ENCODE measurements around the gene DNAAF8. TPM values are rescaled to one million over a fixed set of nuclear protein-coding genes. Genes with fewer than 3 reads are reported as not detected.
A peak's percentile ranks its signal among the peaks of the same experiment; 100 is the strongest.

The DNAAF8 gene
- polyA plus RNA-seq, 4 donors = 0.67 to 0.84 TPM; not detected in 2

DNA sequence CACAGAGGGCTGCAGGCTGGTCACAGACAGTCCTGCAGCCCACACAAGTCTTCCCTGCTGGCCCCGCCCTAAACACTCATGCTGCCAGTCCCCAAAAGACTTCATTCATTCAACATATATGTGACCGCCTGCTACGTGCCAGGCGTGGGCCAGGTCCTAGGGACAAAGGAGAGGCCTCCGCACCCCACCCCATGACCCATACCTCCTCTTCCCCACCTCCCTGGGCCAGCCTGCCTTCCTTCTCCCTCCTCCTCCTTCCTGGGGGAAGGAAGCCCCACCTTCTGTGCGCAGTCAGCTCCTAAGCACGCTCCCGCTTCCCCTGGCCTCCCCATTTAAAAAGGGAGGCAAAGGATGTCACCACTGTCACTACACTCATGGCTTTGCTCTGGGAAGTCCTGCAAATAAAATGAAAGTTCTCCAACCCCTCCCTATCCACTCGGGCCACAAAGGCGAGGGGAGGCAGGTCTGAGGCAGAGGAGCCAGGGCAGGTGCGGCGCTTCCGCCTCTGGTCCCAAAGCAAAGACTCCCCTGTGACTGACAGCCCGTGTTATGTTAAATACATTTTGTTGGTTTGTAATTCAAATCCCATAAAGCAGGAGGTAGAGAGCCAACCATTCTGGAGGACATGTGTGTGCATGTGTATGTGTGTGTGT lies 9.0 kb downstream of the DNAAF8 start:
- peaks cover 0 to 8% (median 0%) of the 10 kb centered on the region in 3 donors for H3K36me3 ChIP-seq (ENCODE audit: control insufficient read depth in 3 of 3, insufficient read depth in 2 of 3, low read depth in 1 of 3, low read length in 3 of 3)
- H3K27ac ChIP-seq (ENCODE audit: low read depth in 1 of 3, low read length in 2 of 3) = no peak overlapping the region
- no peaks in the 10 kb centered on the region for H3K9me3 ChIP-seq (ENCODE audit: control insufficient read depth in 2 of 2, insufficient read depth in 1 of 2, low read depth in 1 of 2, low read length in 1 of 2)
- peak overlapping the region in 1 of 3 donors; percentile 18 for H3K4me3 ChIP-seq (ENCODE audit: low read depth in 1 of 3, low read length in 3 of 3)
- H3K4me1 ChIP-seq (ENCODE audit: control insufficient read depth in 3 of 3, insufficient read depth in 2 of 3, low read depth in 1 of 3, low read length in 2 of 3) = peaks cover 0 to 7% (median 0%) of the 10 kb centered on the region in 3 donors
- FAIRE-seq (no peak), DNase-seq (peak; percentile 37 to 59)
- H3K27me3 ChIP-seq (ENCODE audit: control insufficient read depth in 3 of 3, insufficient read depth in 3 of 3, low read length in 3 of 3) = no peaks in the 10 kb centered on the region
- 14 to 38% (median 32%) methylated on average over 14 of the region's 14 CpGs for WGBS, 3 donors

DNA sequence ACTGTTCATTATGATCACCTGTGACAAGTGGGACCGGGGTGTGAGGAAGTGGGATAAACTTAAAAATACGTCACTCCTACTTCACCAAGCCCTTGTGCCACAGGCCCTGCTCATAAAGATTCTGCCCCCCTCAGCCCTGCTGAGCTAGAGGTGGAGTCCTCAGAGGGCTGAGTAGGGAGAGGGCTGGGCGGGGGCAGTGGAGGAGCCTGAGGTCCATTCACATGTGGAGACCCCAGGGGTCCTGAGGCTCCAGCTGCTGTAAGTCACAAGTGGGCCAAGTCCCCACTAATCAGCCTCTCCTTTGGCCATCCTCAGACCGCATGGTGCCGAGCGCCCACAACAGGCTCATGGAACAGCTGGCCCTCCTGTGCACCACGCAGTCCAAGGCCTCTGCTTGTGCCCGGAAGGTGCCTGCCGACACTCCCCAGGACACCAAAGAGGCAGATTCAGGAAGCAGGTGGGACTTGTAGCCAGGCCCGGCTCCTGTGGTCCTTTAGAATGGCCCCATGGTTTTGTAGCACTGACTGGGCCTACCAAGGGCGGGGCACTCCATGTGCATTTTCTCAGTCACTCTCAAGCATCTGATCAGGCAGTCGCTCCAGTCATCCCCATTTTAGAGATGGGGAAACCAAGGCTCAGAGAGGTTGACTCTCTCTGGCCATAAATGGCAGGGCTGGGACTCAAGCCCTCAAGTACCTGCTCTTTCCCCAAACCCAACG lies 10.4 kb downstream of the DNAAF8 start:
- WGBS, 3 donors = 70 to 82% (median 74%) methylated on average over 13 of the region's 13 CpGs
- FAIRE-seq (no peak), DNase-seq (no peak)
- no peaks in the 10 kb centered on the region for H3K9me3 ChIP-seq (ENCODE audit: control insufficient read depth in 2 of 2, insufficient read depth in 1 of 2, low read depth in 1 of 2, low read length in 1 of 2)
- no peak overlapping the region for H3K27ac ChIP-seq (ENCODE audit: low read depth in 1 of 3, low read length in 2 of 3)
- H3K36me3 ChIP-seq (ENCODE audit: control insufficient read depth in 3 of 3, insufficient read depth in 2 of 3, low read depth in 1 of 3, low read length in 3 of 3) = peaks cover 0 to 20% (median under 1%) of the 10 kb centered on the region in 3 donors
- H3K27me3 ChIP-seq (ENCODE audit: control insufficient read depth in 3 of 3, insufficient read depth in 3 of 3, low read length in 3 of 3) = no peaks in the 10 kb centered on the region
- peaks cover 0 to 7% (median 0%) of the 10 kb centered on the region in 3 donors for H3K4me1 ChIP-seq (ENCODE audit: control insufficient read depth in 3 of 3, insufficient read depth in 2 of 3, low read depth in 1 of 3, low read length in 2 of 3)
- no peak overlapping the region for H3K4me3 ChIP-seq (ENCODE audit: low read depth in 1 of 3, low read length in 3 of 3)

DNA sequence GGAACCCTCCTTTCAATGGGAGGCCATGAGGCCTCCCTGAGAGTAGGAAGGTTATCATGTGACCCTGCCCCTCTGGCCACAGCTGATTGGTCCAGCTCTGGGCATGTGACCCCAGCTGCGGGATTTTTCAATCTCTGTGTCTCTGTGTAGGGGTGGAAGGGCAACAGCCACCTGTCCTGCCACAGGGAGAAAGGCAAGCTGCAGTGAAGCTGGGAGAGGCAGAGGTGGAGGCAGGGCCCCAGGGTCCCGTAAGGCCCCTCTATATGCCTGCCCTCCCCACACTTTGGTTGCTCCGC lies 10.9 kb downstream of the DNAAF8 start:
- Histone ChIP-seq H3K4me1 (ENCODE audit: control insufficient read depth in 3 of 3, insufficient read depth in 2 of 3, low read depth in 1 of 3, low read length in 2 of 3) (peaks cover 0 to 7% (median 0%) of the 10 kb centered on the region in 3 donors), H3K36me3 (ENCODE audit: control insufficient read depth in 3 of 3, insufficient read depth in 2 of 3, low read depth in 1 of 3, low read length in 3 of 3) (peaks cover 0 to 25% (median 3%) of the 10 kb centered on the region in 3 donors), H3K4me3 (ENCODE audit: low read depth in 1 of 3, low read length in 3 of 3) (no peak overlapping the region), H3K9me3 (ENCODE audit: control insufficient read depth in 2 of 2, insufficient read depth in 1 of 2, low read depth in 1 of 2, low read length in 1 of 2) (no peaks in the 10 kb centered on the region), H3K27ac (ENCODE audit: low read depth in 1 of 3, low read length in 2 of 3) (no peak overlapping the region), H3K27me3 (ENCODE audit: control insufficient read depth in 3 of 3, insufficient read depth in 3 of 3, low read length in 3 of 3) (no peaks in the 10 kb centered on the region)
- 71 to 86% (median 77%) methylated on average over 3 of the region's 3 CpGs for WGBS, 3 donors
- DNase-seq (no peak), FAIRE-seq (no peak)

- Histone ChIP-seq H3K27ac (ENCODE audit: low read depth in 1 of 3, low read length in 2 of 3) (no peak overlapping the region), H3K9me3 (ENCODE audit: control insufficient read depth in 2 of 2, insufficient read depth in 1 of 2, low read depth in 1 of 2, low read length in 1 of 2) (no peaks in the 10 kb centered on the region), H3K27me3 (ENCODE audit: control insufficient read depth in 3 of 3, insufficient read depth in 3 of 3, low read length in 3 of 3) (no peaks in the 10 kb centered on the region), H3K4me1 (ENCODE audit: control insufficient read depth in 3 of 3, insufficient read depth in 2 of 3, low read depth in 1 of 3, low read length in 2 of 3) (peaks cover 0 to 7% (median 0%) of the 10 kb centered on the region in 3 donors), H3K36me3 (ENCODE audit: control insufficient read depth in 3 of 3, insufficient read depth in 2 of 3, low read depth in 1 of 3, low read length in 3 of 3) (peaks cover 0 to 35% (median 3%) of the 10 kb centered on the region in 3 donors), H3K4me3 (ENCODE audit: low read depth in 1 of 3, low read length in 3 of 3) (no peak overlapping the region)
- no peak for FAIRE-seq
- no peak for DNase-seq
- 68 to 86% (median 83%) methylated on average over 8 of the region's 8 CpGs for WGBS, 3 donors
Observed at GRCh38 chr16:4746215-4746614, 11.9 kb downstream of the DNAAF8 start.

DNA sequence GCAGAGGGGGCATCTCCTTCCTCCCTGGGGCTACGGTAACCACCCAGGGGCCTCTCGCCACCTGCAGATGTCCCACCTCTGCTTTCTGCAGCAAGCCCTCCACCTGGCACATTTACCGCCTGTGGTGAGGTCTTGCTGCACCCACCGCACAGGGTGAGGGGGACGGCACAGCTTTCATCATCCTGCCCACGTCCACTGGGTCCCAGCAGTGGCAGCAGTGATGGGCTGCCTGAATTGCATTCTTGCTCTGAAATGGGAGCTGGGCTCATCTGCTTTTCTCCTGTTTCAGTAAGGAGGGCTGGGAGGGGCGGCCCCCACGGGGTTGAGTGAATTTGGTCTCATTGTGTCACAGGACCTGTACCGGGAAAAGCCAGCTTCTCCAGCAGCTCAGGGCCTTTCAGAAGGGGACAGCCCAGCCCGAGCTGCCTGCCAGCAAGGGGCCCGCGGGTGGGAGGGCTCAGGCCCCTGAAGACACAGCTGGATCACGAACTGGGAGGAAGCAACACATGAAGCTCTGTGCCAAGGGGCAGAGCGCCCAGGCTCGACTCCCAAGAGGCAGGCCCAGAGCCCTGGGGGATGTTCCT lies 12.7 kb downstream of the DNAAF8 start:
- FAIRE-seq (no peak), DNase-seq (no peak)
- no peaks in the 10 kb centered on the region for H3K27me3 ChIP-seq (ENCODE audit: control insufficient read depth in 3 of 3, insufficient read depth in 3 of 3, low read length in 3 of 3)
- peaks cover 0 to 7% (median 0%) of the 10 kb centered on the region in 3 donors for H3K4me1 ChIP-seq (ENCODE audit: control insufficient read depth in 3 of 3, insufficient read depth in 2 of 3, low read depth in 1 of 3, low read length in 2 of 3)
- H3K36me3 ChIP-seq (ENCODE audit: control insufficient read depth in 3 of 3, insufficient read depth in 2 of 3, low read depth in 1 of 3, low read length in 3 of 3) = peaks cover 1 to 43% (median 5%) of the 10 kb centered on the region in 3 donors
- WGBS, 3 donors = 59 to 84% (median 68%) methylated on average over 14 to 15 of the region's 15 CpGs
- no peak overlapping the region for H3K4me3 ChIP-seq (ENCODE audit: low read depth in 1 of 3, low read length in 3 of 3)
- no peaks in the 10 kb centered on the region for H3K9me3 ChIP-seq (ENCODE audit: control insufficient read depth in 2 of 2, insufficient read depth in 1 of 2, low read depth in 1 of 2, low read length in 1 of 2)
- H3K27ac ChIP-seq (ENCODE audit: low read depth in 1 of 3, low read length in 2 of 3) = no peak overlapping the region

DNA sequence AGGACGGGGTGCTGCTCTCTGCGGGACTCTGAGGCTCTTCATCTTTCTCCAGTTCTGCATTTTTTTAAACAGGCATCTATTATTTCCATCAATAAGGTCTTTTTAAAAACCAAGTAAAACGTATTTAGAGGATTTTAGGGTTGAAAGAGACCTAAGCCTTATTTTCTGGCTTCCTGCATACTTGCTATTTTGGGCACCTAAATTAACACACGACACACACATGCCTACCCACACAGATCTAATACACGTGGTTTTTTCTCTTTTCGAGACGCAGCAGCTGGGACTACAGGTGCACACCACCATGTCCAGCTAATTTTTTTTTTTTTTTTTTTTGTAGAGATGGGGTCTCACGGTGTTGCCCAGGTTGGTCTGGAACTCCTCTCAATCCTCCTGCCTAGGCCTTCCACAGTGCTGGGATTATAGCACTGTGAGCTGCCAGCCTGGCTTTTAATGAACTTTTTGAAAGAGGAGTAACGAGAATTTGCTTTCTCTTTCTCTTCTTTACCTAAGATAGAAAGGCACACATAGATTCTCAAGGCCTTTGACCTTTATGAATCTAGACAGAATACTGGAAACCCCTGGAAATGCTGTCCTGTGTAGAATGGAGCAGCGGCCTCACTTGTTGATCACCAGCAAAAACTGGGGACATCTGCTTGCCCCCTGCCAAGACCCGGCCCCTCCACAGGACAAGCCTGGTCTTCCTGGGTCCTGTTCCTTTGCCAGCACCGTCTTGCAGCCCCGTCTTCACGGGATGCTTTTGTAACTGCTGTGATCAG lies 13.8 kb downstream of the DNAAF8 start:
- WGBS, 3 donors = 71 to 76% (median 71%) methylated on average over 14 of the region's 14 CpGs
- H3K9me3 ChIP-seq (ENCODE audit: control insufficient read depth in 2 of 2, insufficient read depth in 1 of 2, low read depth in 1 of 2, low read length in 1 of 2) = no peaks in the 10 kb centered on the region
- H3K27me3 ChIP-seq (ENCODE audit: control insufficient read depth in 3 of 3, insufficient read depth in 3 of 3, low read length in 3 of 3) = no peaks in the 10 kb centered on the region
- no peak for DNase-seq
- H3K4me3 ChIP-seq (ENCODE audit: low read depth in 1 of 3, low read length in 3 of 3) = no peak overlapping the region
- H3K4me1 ChIP-seq (ENCODE audit: control insufficient read depth in 3 of 3, insufficient read depth in 2 of 3, low read depth in 1 of 3, low read length in 2 of 3) = peaks cover 0 to 2% (median 0%) of the 10 kb centered on the region in 3 donors
- H3K27ac ChIP-seq (ENCODE audit: low read depth in 1 of 3, low read length in 2 of 3) = peak overlapping the region in 1 of 3 donors; percentile 22
- no peak for FAIRE-seq
- peaks cover 4 to 53% (median 6%) of the 10 kb centered on the region in 3 donors for H3K36me3 ChIP-seq (ENCODE audit: control insufficient read depth in 3 of 3, insufficient read depth in 2 of 3, low read depth in 1 of 3, low read length in 3 of 3)

- no peaks in the 10 kb centered on the region for H3K9me3 ChIP-seq (ENCODE audit: control insufficient read depth in 2 of 2, insufficient read depth in 1 of 2, low read depth in 1 of 2, low read length in 1 of 2)
- no peaks in the 10 kb centered on the region for H3K27me3 ChIP-seq (ENCODE audit: control insufficient read depth in 3 of 3, insufficient read depth in 3 of 3, low read length in 3 of 3)
- FAIRE-seq (no peak), DNase-seq (no peak)
- 91 to 95% (median 92%) methylated on average over 16 of the region's 16 CpGs for WGBS, 3 donors
- peaks cover 4 to 61% (median 6%) of the 10 kb centered on the region in 3 donors for H3K36me3 ChIP-seq (ENCODE audit: control insufficient read depth in 3 of 3, insufficient read depth in 2 of 3, low read depth in 1 of 3, low read length in 3 of 3)
- no peak overlapping the region for H3K4me3 ChIP-seq (ENCODE audit: low read depth in 1 of 3, low read length in 3 of 3)
- peak overlapping the region in 1 of 3 donors; percentile 22 for H3K27ac ChIP-seq (ENCODE audit: low read depth in 1 of 3, low read length in 2 of 3)
- no peaks in the 10 kb centered on the region for H3K4me1 ChIP-seq (ENCODE audit: control insufficient read depth in 3 of 3, insufficient read depth in 2 of 3, low read depth in 1 of 3, low read length in 2 of 3)
Observed at GRCh38 chr16:4748682-4749411, 14.5 kb downstream of the DNAAF8 start.

Data from small intestine (tissue), 7 donors.